NCI-H460 (cell line): ENCODE measurements around the gene ZNF524. TPM values are rescaled to one million over a fixed set of nuclear protein-coding genes. Genes with fewer than 3 reads are reported as not detected.

Experiments used
- DNase-seq: peaks from one replicate; pipeline ENCODE4 v3.0.0-alpha.2; 2016; ENCODE audit warnings: low read depth; ENCODE audit errors: extremely low read depth
- total RNA-seq: library from RNA; depleted of rRNA; stranded (reverse); fragments of >200 nt; shearing (Covaris generic); gene quantifications from 2 replicates; pipeline ENCODE4 v1.2.3, GENCODE V29; 2014

ZNF524 gene
- total RNA-seq, 1 experiment from 2014 or later, result 16.5 TPM

DNA sequence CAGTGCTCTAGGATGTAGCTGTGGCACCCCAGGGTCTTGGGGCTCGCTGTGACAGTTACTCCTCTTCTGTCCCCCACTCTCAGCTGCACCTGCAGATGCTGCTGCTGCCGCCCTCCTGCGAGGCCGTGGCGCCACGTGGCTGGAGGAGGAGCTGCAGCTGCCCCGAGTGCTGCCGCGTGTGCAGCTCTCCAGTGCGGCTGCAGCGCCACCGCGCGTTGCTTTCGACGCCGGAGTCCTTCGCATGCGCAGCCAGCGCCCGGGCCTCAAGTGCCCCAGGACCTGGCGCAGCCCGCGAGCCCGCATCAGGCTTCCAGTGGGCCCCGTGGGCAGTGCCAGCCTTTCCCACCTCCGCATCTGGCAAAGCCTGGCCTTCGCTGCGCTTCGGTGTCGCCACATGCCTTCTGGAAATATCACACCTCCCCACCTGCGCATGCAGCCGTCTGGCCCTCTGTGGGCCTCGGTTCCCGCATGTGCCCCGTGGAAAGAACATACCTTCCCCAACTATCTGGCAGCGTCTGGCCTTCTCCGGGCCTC is 40.0 kb downstream of the ZNF524 start:
- no peak for DNase-seq

DNA sequence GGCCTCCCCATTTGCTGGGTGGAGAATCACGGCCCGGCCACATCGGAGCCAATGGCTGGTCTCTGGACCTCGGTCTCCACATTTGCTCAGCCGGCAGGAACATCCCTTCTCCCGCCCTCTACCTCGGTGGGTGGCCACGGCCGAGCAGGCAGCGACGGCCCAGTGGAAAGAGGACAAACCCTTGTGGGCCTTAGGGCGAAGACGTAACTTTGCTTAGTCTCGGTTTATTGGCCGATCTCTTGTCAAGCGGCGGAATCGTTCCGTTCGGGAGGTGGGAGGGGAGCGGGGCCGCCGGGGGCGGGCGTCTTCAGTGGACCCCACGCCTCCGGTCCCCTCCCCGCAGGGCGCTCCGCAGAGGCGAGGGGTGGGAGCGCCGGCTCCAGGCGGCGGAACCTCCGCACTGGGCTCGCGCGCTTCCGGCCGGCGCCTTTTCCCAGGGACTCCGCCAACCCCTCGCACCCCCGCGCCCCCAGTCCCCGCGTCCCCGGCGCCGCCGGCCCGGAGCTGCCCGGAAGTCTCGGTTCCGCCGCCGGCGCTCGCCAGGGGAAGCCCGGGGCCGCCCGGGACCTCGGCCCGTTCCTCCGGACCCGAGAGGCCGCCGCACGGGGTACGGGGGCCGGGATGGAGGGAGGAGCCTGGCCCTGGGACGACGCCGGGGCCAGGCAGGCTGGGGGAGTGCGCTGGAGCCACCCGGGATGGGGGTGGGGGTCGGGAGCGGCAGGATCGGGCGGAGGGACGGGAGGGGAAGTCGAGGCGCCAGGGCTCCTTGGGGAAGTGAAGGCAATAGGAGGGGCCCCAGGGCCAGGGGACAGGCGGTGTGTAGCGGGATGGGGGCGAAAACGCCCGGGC is 40.7 kb downstream of the ZNF524 start, which contains the start of gene ZNF580:
Gene ZNF580, plus strand, starts transcription at position 426 of the 849 bp plus-strand sequence. CDS start 1,507 bp downstream, outside the sequence.
- peak; percentile 30 for DNase-seq

DNA sequence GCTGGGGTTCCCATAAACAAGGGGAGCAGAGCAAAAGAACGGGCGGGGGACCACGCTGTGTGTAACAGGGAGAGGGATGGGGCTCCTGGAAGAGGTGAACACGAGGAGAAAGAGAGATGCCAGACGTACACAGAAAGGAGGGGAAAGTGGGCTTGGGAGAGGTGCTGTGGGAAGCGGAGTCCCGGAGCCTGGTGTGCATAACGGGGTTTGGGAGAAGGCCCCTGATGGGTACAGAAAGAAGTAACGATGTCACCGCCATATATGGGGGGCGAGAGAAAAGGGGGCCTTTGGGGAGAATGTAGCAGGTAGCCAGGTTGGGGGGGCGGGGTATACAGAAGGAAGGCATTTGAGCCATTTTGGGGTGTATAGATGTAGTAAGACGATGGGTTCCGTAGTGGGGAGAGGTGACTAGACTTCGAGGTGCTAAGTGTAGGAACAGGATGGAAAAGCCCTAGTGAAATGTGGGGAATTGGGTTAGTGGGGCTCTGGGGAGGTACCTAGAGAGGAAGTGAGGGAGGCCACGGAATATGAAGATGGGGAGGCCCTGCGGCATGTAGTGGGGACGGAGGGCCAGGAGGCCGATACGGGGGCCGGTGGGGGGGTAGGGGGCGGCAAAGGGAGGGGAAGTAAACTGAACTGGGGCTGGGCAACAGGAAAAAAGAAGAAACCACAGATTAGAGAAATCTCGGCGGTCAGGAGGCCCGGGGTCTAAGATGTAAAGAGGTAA is 41.5 kb downstream of the ZNF524 start:
- DNase-seq, result no peak

DNA sequence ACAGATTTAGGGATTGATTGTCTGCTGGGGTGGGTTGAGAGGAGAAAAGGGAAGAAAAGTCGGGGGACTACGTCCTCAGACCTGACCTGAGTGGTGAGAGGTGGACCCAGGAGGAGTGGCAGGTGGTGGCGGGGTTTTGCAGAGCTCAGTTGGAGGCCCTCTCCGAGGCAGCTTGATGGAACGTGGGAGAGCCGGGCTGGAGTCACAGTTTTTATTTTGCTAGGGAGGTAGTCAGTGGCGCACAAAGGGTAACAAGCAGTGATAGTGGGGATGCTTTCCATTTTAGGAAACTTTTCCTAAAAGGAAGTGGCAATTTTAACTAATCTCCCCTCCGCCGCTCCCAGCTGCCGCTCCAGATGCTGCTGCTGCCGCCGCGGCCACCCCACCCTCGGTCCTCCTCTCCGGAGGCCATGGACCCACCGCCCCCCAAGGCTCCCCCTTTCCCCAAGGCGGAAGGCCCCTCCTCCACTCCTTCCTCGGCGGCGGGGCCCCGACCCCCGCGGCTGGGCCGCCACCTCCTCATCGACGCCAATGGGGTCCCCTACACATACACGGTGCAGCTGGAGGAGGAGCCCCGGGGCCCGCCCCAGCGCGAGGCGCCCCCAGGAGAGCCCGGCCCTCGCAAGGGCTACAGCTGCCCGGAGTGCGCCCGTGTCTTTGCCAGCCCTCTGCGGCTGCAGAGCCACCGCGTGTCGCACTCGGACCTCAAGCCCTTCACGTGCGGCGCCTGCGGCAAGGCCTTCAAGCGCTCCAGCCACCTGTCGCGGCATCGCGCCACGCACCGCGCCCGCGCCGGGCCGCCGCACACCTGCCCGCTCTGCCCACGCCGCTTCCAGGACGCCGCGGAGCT is 42.3 kb downstream of the ZNF524 start:
- no peak for DNase-seq

DNA sequence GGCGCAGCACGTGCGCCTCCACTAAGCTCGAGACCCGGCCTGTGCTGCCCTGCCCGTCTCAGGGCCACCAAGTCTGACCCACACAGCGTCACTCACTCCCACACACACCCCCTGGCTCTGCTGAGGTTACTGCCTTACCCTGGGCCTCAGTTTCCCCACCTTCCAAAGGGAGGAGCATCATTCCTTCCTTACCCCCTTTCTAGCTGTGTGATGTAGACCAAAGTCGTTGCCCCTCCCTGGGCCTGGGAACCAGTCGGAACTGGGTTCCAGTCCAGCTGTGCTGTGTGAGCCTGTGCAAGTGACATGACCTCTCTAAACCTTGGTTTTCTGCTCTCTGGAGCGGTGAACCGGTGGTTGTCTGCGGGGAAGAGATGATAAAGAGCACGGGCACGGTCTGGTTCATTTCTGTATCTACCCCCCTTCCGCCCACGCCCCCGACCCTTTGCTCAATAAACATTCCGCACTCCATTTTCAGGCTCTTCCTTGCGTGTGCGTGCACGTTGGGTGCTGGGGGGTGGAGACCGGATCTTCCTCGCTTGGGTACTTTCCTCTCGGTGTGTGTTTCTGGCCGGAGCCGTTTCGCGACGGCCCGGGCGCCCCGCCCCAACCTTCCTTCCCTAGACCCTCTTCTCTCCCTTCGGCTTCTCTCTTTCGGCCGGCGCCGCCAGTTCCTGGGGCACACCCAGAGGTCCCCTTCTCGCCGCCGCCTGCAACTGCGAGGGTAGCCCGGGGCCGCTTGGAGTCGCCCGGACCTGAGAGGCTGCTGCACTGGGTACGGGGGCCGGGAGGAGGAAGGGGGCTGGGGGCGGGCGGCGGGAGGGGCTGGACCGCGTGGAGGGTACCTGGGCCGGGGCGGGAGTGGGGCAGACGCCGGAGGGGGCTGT is 43.2 kb downstream of the ZNF524 start, which contains the start of gene ZNF581:
Gene ZNF581, plus strand, starts transcription at position 647 of the 884 bp plus-strand sequence. CDS start 923 bp downstream, outside the sequence.
- DNase-seq, result peak; percentile 53

DNA sequence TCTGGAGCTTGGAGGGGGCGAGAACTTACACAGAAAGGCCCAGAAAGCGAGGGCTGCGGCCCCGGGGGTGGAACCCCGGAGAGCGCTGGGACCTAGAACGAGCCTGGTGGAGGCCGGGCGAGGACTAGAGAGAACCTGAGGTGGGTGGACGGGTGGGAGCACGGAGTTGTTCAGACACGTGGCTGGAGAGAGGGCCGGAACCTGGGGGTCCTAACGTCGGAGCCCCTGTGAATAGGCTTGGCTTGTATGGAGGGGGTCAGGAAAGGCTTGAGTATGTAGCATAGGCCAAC is 43.7 kb downstream of the ZNF524 start:
- no peak for DNase-seq

DNA sequence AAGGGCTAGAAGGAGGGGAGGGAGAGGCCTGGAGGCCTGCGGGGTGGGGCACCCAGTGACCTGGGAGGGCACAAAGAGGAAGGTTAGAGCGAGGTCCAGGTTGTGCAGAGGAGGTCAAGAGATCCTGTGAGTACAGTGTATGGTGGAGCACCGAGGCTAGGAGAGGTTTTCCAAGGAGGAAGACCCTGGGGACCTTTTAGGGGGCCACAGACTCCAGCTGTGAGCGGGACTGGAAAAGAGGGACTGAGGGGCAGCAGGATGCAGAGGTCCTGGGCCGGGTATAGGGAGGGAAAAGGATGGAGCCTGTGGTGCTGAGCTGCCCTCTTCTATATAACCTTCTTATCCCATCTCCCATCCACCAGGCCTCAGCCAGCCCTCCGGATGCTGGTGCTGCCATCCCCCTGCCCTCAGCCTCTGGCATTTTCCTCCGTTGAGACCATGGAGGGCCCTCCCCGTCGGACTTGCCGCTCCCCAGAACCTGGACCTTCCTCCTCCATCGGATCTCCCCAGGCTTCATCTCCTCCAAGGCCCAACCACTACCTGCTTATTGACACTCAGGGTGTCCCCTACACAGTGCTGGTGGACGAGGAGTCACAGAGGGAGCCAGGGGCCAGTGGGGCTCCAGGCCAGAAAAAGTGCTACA is 44.2 kb downstream of the ZNF524 start:
- no peak for DNase-seq

DNA sequence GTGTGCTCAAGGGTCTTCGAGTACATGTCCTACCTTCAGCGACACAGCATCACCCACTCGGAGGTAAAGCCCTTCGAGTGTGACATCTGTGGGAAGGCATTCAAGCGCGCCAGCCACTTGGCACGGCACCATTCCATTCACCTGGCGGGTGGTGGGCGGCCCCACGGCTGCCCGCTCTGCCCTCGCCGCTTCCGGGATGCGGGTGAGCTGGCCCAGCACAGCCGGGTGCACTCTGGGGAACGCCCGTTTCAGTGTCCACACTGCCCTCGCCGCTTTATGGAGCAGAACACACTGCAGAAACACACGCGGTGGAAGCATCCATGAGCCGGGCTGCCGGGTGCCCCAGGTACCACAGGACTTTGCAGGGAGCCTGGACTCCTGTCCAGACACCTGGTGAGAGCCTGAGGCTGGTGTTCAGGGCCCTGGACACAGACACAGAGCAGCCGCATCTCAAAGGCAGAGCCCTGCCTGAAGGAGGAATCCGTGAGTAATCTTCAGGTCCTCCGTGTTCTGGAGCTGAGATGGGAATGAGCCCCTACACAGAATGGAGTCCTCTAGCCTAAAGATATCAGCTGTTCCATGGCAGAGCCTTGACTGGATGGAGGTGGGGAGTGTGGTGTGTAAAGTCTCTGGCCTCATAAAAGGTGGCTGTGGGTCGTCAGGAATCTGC is 44.9 kb downstream of the ZNF524 start:
- no peak for DNase-seq

DNA sequence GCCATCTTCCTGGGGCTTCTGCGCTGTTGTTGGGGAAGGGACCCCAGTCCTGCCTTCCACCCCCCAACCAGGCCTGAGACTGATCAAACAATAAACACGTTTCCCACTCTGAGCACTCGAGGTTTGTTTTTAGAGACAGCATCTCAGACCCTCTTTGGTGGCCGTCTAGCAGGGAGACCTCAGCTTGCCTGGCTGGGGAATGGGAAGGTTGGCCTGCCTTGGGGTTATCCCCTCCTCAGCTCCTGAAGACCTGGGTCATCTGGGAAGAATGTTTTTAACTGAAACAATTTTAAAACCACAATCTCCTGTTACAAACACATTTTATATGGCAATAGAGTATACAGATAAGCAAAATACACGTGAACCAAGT is 45.4 kb downstream of the ZNF524 start:
- DNase-seq, result no peak

DNA sequence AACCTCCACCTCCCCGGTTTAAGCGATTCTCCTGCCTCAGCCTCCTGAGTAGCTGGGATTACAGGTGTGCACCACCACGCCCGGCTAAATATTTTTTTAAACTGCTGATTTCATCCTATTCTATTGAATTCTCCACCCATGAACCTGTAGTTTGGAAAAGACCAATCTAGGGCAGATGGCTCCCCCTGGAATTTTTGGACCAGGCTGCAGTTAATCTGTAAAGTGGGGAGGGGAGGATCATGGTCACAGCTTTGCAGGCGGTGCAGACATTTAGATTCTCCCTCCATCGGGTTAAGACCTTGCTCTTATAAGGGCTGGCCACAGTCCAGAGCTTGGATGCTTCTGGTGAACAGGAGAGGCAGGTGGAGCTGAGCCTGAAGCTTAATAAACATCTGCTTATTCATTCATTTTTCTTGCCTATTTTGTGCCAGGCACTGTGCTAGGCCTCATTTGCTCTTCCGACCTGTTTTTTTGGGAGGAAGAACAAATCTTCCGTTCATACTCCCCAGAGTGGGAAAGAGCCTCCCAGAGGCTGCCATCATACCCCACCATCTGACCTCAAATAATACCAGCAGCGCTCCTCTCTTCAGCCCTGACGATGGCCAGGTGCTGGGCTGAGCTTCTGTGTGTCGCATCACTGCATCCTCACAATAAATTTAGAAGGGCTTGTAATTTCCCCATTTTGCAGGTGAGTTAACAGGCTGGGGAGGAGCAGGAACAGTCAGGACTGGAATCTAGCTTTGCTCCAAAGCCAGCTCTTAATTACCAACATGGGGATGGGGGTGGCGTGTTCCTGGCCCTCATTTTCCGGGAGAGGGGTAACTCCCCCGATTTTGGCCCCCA is 47.0 kb downstream of the ZNF524 start:
- DNase-seq, result no peak

DNA sequence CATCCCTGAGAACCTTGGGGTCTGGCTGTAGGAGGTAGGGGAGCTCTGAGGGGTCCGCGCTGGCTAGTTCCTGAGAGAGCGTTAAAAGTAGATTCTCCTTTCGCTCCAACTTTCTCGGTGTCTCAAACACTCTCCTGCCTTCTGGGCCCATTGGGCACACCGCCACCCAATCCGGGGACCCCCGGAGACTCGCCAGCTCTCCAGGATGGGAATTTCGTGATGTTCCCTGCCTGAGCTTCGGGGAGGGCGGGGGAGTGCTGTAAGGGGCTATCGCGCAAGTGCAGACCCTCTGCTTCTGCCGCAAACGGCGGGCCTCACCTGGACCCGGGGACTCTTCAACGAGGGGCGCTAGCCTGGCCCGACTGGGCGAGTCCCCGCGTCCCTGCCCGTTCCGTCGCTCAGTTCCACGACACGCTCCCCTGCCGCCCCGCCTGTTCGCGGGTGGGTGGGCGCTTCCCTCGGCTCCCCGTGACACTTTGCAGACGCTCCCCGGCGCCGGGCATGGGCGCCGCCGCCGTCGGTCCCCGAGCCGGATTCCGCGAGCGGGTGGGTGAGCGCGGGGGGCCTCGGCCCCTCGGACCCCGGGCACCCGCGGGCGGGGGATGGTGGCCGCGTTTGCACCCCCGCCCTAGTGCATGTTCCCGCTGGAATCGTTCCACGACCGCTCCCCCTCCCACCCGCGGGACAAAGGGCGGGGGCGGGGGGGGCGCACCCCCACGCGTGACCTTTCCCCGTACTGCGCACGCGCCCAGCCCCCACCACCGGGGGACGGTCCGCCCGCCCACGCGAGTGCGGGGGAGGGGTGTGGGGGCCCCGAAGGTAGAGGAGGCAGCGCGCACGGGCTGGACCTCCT is 47.9 kb downstream of the ZNF524 start, which contains the start of gene CCDC106:
Gene CCDC106, plus strand, starts transcription at position 481 of the 853 bp plus-strand sequence. CDS start 835 bp downstream, outside the sequence.
- DNase-seq, result no peak

DNA sequence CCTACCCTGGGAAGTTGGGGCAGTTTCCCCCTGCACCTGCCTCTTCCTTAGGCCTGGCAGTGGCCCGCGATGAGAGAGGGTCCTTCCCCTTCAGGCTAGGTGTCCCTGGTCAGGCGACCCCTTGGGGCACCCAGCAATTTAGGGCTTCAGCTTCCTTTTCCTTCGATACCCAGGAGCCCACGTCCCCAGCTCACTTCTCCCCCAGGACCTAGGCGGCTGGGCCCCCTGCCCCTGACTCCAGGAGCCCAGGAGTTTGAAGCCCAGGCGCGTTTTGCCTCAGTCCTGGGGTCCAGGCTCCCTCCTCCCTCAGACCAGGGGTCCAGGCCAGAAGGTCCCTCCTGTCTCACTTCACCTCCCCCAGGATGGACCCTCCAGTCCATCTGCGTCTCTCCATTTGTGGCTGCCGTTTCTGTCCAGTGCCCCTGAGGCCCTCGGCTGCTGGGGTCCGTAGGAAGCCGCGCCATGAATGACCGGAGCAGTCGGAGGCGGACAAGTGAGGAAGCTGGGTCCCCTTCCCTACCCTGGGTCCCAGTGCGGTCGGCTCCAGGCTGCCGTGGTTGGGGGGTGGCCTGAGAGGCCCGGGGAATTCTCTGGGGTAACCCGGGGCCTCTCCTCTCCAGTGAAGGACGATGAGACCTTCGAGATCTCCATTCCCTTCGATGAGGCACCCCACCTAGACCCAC is 48.6 kb downstream of the ZNF524 start:
- DNase-seq, result no peak

DNA sequence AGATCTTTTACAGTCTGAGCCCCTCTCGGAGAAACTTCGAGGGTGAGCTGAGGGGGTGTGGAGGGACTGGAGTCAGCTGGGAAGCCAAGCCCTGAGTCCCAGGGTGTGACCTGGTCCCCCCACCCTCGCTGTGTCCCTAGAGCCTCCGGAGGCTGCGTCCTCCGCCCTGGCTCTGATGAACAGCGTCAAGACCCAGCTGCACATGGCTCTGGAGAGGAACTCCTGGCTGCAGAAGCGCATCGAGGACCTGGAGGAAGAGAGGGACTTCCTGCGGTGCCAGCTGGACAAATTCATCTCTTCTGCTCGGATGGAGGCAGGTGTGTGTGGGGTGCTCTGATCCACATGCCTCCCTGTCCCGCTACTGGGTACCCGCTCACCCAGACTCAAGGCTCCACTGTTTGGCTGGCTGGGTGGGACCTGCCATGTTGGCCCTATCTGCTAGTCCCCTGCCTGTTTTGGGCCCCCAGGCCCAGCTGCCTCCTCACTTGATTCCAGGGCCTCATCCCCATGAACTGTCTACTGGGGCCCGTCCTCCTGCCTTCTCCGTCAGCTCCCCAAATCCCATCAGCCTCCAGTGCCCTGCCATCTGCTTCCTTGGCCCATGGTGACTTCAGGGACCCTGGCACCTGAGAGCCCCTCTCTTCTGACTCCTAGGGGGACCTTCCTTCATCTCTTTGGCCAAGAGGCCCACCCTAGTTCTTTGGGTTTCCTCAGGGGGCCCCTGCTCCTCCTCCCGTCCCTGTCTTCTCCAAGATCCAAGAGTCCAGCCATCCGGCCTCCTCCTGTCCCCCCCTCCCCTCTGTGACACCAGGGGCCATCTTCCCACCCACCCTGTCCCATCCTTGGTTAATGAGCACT is 49.4 kb downstream of the ZNF524 start:
- DNase-seq, result no peak

DNA sequence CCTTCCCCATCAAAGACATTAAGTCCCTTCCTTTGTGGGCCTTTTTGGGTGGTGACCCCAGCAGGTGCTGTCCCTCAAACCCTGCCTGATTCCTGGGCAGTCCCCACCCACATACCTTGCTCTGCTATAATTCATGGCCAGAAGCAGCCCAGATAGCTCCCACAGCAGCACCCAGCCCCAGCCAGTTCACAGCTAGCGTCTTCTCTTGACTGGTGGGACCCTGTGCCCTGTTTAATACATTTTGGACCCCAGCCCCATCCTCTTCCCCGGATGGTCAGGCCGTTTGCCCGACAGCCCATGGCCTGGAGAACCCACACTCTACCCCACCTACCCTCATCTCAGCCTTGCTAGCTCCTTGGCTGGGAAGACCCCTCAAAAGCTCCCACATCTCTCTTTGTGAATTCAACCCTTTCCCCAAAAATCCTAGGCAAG is 50.1 kb downstream of the ZNF524 start:
- no peak for DNase-seq

DNA sequence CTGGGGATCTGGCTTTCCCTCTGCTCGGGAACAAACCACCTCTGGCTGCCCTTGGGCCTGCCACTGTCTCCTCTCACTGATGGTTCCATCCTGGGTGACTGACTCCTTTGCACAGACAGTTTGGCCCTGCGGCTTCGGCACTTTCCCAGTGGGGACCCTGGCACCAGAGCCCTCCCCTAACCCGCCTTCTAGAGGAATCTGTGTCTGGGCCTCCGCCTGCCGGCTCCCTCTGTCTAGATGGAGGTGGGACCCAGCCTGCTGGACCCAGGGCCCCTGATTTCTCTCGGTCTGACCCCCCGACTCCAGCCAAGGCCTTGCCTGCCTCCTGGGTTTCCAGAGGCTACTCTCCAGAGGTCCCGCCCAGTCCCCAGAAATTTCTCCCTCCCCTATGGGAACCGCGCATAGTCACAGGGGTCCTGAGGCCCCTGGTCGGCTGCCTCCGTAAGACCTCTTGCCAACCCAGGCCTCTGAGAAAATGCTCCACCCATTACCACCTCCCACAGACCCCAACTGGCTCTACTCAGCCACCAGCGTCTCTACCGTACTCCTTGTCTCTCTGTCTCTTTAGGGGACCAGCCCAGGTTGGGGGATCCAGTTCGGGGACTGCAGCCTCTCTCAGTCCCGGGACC is 50.6 kb downstream of the ZNF524 start:
- DNase-seq, result no peak
